ENCODE measurements around the gene ABCD1.

The ABCD1 gene

GRCh38 chrX:153684467-153685155 is 40.0 kb upstream of the ABCD1 start:
- no peak overlapping the region for H3K9ac ChIP-seq (ENCODE audit: low read depth, low read length, poor library complexity, severe bottlenecking)
- no peak overlapping the region for H3K4me3 ChIP-seq (ENCODE audit: low read length, poor library complexity, severe bottlenecking)
- H3K4me1 ChIP-seq (ENCODE audit: insufficient read depth, low read length, poor library complexity, severe bottlenecking) = no peaks in the 10 kb centered on the region
- H3K9me2 ChIP-seq (replicated peaks; ENCODE audit: low read depth, low read length) = no peaks in the 10 kb centered on the region
- no peaks in the 10 kb centered on the region for H3K36me3 ChIP-seq (ENCODE audit: insufficient read depth, low read length)
- no peaks in the 10 kb centered on the region for H3K27me3 ChIP-seq (ENCODE audit: insufficient read depth, low read length, poor library complexity, severe bottlenecking)
- no peaks in the 10 kb centered on the region for H3K79me2 ChIP-seq (ENCODE audit: insufficient read depth, low read length)
- H3F3A ChIP-seq (ENCODE audit: low read depth) = no peaks in the 10 kb centered on the region
- no peak overlapping the region for H2AFZ ChIP-seq (ENCODE audit: low read length)
- no peak overlapping the region for H3K4me2 ChIP-seq (ENCODE audit: low read depth, low read length, poor library complexity, severe bottlenecking)
- TF ChIP-seq EZH2phosphoT487 (IDR thresholded peaks at IDR 0.05; ENCODE audit: borderline replicate concordance) = no peak
- no peak for TF ChIP-seq CTCF (conservative IDR thresholded peaks at IDR 0.05; ENCODE audit: low read length)
- H4K20me1 ChIP-seq (ENCODE audit: insufficient read depth, low read length, poor library complexity, severe bottlenecking) = no peaks in the 10 kb centered on the region
- H3K9me3 ChIP-seq (ENCODE audit: insufficient read depth, low read depth, low read length) = no peaks in the 10 kb centered on the region

GRCh38 chrX:153685156-153685536 is 39.5 kb upstream of the ABCD1 start:
- Histone ChIP-seq H4K20me1 (ENCODE audit: insufficient read depth, low read length, poor library complexity, severe bottlenecking) (no peaks in the 10 kb centered on the region), H3K9me2 (replicated peaks; ENCODE audit: low read depth, low read length) (no peaks in the 10 kb centered on the region), H3K36me3 (ENCODE audit: insufficient read depth, low read length) (no peaks in the 10 kb centered on the region), H3K4me3 (ENCODE audit: low read length, poor library complexity, severe bottlenecking) (no peak overlapping the region), H3K4me2 (ENCODE audit: low read depth, low read length, poor library complexity, severe bottlenecking) (no peak overlapping the region), H3K9me3 (ENCODE audit: insufficient read depth, low read depth, low read length) (no peaks in the 10 kb centered on the region), H2AFZ (ENCODE audit: low read length) (no peak overlapping the region), H3K27me3 (ENCODE audit: insufficient read depth, low read length, poor library complexity, severe bottlenecking) (no peaks in the 10 kb centered on the region), H3F3A (ENCODE audit: low read depth) (no peaks in the 10 kb centered on the region), H3K9ac (ENCODE audit: low read depth, low read length, poor library complexity, severe bottlenecking) (no peak overlapping the region), H3K4me1 (ENCODE audit: insufficient read depth, low read length, poor library complexity, severe bottlenecking) (no peaks in the 10 kb centered on the region), H3K79me2 (ENCODE audit: insufficient read depth, low read length) (no peaks in the 10 kb centered on the region)
- TF ChIP-seq CTCF (conservative IDR thresholded peaks at IDR 0.05; ENCODE audit: low read length) = no peak
- no peak for TF ChIP-seq EZH2phosphoT487 (IDR thresholded peaks at IDR 0.05; ENCODE audit: borderline replicate concordance)

GRCh38 chrX:153685751-153686696 is 38.6 kb upstream of the ABCD1 start:
- Histone ChIP-seq H3K27me3 (ENCODE audit: insufficient read depth, low read length, poor library complexity, severe bottlenecking) (no peaks in the 10 kb centered on the region), H3K9ac (ENCODE audit: low read depth, low read length, poor library complexity, severe bottlenecking) (no peak overlapping the region), H2AFZ (ENCODE audit: low read length) (no peak overlapping the region), H3K4me3 (ENCODE audit: low read length, poor library complexity, severe bottlenecking) (no peak overlapping the region), H3K4me2 (ENCODE audit: low read depth, low read length, poor library complexity, severe bottlenecking) (no peak overlapping the region), H3F3A (ENCODE audit: low read depth) (no peaks in the 10 kb centered on the region), H3K79me2 (ENCODE audit: insufficient read depth, low read length) (no peaks in the 10 kb centered on the region), H3K9me3 (ENCODE audit: insufficient read depth, low read depth, low read length) (no peaks in the 10 kb centered on the region), H3K4me1 (ENCODE audit: insufficient read depth, low read length, poor library complexity, severe bottlenecking) (no peaks in the 10 kb centered on the region), H3K36me3 (ENCODE audit: insufficient read depth, low read length) (no peaks in the 10 kb centered on the region), H4K20me1 (ENCODE audit: insufficient read depth, low read length, poor library complexity, severe bottlenecking) (no peaks in the 10 kb centered on the region), H3K9me2 (replicated peaks; ENCODE audit: low read depth, low read length) (no peaks in the 10 kb centered on the region)
- no peak for TF ChIP-seq EZH2phosphoT487 (IDR thresholded peaks at IDR 0.05; ENCODE audit: borderline replicate concordance)
- no peak for TF ChIP-seq CTCF (conservative IDR thresholded peaks at IDR 0.05; ENCODE audit: low read length)
